ENCODE data around the gene ESRRA. TPM values are rescaled to one million over a fixed set of nuclear protein-coding genes. Genes with fewer than 3 reads are reported as not detected.

ESRRA gene
- total RNA-seq, 1 donor, result 19.9 TPM

GRCh38 chr11:64344787-64345186 lies 39.5 kb downstream of the ESRRA start:
- no peak for DNase-seq (ENCODE audit: low read depth in 2 of 3, low spot score in 2 of 3)

GRCh38 chr11:64347193-64347867 lies 42.0 kb downstream of the ESRRA start:
- no peak for DNase-seq (ENCODE audit: low read depth in 2 of 3, low spot score in 2 of 3)

- no peak for DNase-seq (ENCODE audit: low read depth in 2 of 3, low spot score in 2 of 3)
Measured at GRCh38 chr11:64348383-64349024, 43.2 kb downstream of the ESRRA start.

GRCh38 chr11:64349025-64349387 lies 43.7 kb downstream of the ESRRA start:
- no peak for DNase-seq (ENCODE audit: low read depth in 2 of 3, low spot score in 2 of 3)

- no peak for DNase-seq (ENCODE audit: low read depth in 2 of 3, low spot score in 2 of 3)
Measured at GRCh38 chr11:64349404-64349803, 44.1 kb downstream of the ESRRA start.

- no peak for DNase-seq (ENCODE audit: low read depth in 2 of 3, low spot score in 2 of 3)
Measured at GRCh38 chr11:64351136-64351631, 45.9 kb downstream of the ESRRA start.

GRCh38 chr11:64352099-64352994 lies 47.0 kb downstream of the ESRRA start:
- no peak for DNase-seq (ENCODE audit: low read depth in 2 of 3, low spot score in 2 of 3)

- no peak for DNase-seq (ENCODE audit: low read depth in 2 of 3, low spot score in 2 of 3)
Measured at GRCh38 chr11:64352995-64353714, 47.8 kb downstream of the ESRRA start.

GRCh38 chr11:64353715-64354506 lies 48.6 kb downstream of the ESRRA start:
- no peak for DNase-seq (ENCODE audit: low read depth in 2 of 3, low spot score in 2 of 3)

GRCh38 chr11:64355078-64355940 lies 50.0 kb downstream of the ESRRA start:
- peak in 2 of 3 donors; percentile 89 to 92 for DNase-seq (ENCODE audit: low read depth in 2 of 3, low spot score in 2 of 3)

GRCh38 chr11:64356498-64357411 lies 51.4 kb downstream of the ESRRA start:
- peak in 2 of 3 donors; percentile 53 for DNase-seq (ENCODE audit: low read depth in 2 of 3, low spot score in 2 of 3)

- no peak for DNase-seq (ENCODE audit: low read depth in 2 of 3, low spot score in 2 of 3)
Measured at GRCh38 chr11:64357446-64357845, 52.1 kb downstream of the ESRRA start.

- DNase-seq (ENCODE audit: low read depth in 2 of 3, low spot score in 2 of 3), result no peak
Measured at GRCh38 chr11:64357904-64358535, 52.7 kb downstream of the ESRRA start.

- no peak for DNase-seq (ENCODE audit: low read depth in 2 of 3, low spot score in 2 of 3)
Measured at GRCh38 chr11:64358536-64358906, 53.2 kb downstream of the ESRRA start.

- peak in 2 of 3 donors; percentile 43 to 49 for DNase-seq (ENCODE audit: low read depth in 2 of 3, low spot score in 2 of 3)
Measured at GRCh38 chr11:64358907-64359711, 53.8 kb downstream of the ESRRA start, which contains the start of gene RPS6KA4. TSS of gene RPS6KA4 (plus strand) at chr11:64359162. CDS start at chr11:64359236, 74 bp downstream.

GRCh38 chr11:64359712-64360445 lies 54.6 kb downstream of the ESRRA start:
- DNase-seq (ENCODE audit: low read depth in 2 of 3, low spot score in 2 of 3), result peak in 2 of 3 donors; percentile 52 to 56
